CD4-positive, alpha-beta T cell treated with Interleukin-15 for 1 hour (primary cell): Measurements from ENCODE around the gene POLL.
A peak's percentile ranks its signal among the peaks of the same experiment; 100 is the strongest.
"Not testable (repeated sequence)": the region's sequence is repeated elsewhere in the genome, so short reads cannot be mapped to it uniquely, and the experiment has no call there.

Experiments
- DNase-seq: peaks from one replicate; pipeline ENCODE4 v3.0.0-alpha.2; 2020

Gene POLL

GRCh38 chr10:101611096-101611905 is 23.2 kb upstream of the POLL start:
- no peak for DNase-seq

- no peak for DNase-seq
These were observed 21.4 kb upstream of the POLL start for GRCh38 chr10:101609481-101609880.

GRCh38 chr10:101607124-101607523 is 19.1 kb upstream of the POLL start:
- DNase-seq = no peak

GRCh38 chr10:101602761-101603398 is 14.8 kb upstream of the POLL start:
- peak; percentile 52 for DNase-seq

GRCh38 chr10:101601541-101601940 is 13.5 kb upstream of the POLL start:
- DNase-seq = no peak

GRCh38 chr10:101597091-101597900 is 9.2 kb upstream of the POLL start:
- no peak for DNase-seq

- no peak for DNase-seq
These were observed 7.8 kb upstream of the POLL start for GRCh38 chr10:101595591-101596433.

- not testable (repeated sequence) for DNase-seq
These were observed 5.3 kb upstream of the POLL start for GRCh38 chr10:101593331-101593730.

GRCh38 chr10:101588879-101589278 is 822 bp upstream of the POLL start:
- DNase-seq = no peak

- no peak for DNase-seq
These were observed 2.2 kb downstream of the POLL start for GRCh38 chr10:101585841-101586240.

GRCh38 chr10:101580486-101581399 is 7.3 kb downstream of the POLL start:
- DNase-seq = no peak

GRCh38 chr10:101579516-101579870 is 8.6 kb downstream of the POLL start:
- no peak for DNase-seq

- DNase-seq = no peak
These were observed 9.1 kb downstream of the POLL start for GRCh38 chr10:101578803-101579515.

GRCh38 chr10:101578192-101578591 is 9.9 kb downstream of the POLL start:
- DNase-seq = no peak

- no peak for DNase-seq
These were observed 10.8 kb downstream of the POLL start for GRCh38 chr10:101577121-101577871.

GRCh38 chr10:101576211-101576863 is 11.7 kb downstream of the POLL start:
- DNase-seq = no peak

- no peak for DNase-seq
These were observed 12.4 kb downstream of the POLL start for GRCh38 chr10:101575580-101576210.

- DNase-seq = no peak
These were observed 13.0 kb downstream of the POLL start for GRCh38 chr10:101575091-101575490.
